Ovary (tissue), 3 donors: Measurements from ENCODE around the gene S100A5.

Source experiments
- POLR2A ChIP-seq: fragments of 450-650 bp; IDR thresholded peaks from one replicate; pipeline ENCODE4 v1.6.1; 2017; ENCODE audit warnings: antibody characterized with exemption, mild to moderate bottlenecking, moderate library complexity
- TF ChIP-seq, protein P1 (sequence below), 3 donors: fragments of 450-650 bp in 2 of 3; fragments of 200-600 bp in 1 of 3; IDR thresholded peaks; one replicate each; pipeline versions ENCODE4 v1.5.1 to v1.8.0; 2016 to 2022; ENCODE audit warnings: antibody characterized with exemption in 3 of 3, mild to moderate bottlenecking in 1 of 3
- donor health status: DM: no; HTN: no; CAD: no.

DNA sequence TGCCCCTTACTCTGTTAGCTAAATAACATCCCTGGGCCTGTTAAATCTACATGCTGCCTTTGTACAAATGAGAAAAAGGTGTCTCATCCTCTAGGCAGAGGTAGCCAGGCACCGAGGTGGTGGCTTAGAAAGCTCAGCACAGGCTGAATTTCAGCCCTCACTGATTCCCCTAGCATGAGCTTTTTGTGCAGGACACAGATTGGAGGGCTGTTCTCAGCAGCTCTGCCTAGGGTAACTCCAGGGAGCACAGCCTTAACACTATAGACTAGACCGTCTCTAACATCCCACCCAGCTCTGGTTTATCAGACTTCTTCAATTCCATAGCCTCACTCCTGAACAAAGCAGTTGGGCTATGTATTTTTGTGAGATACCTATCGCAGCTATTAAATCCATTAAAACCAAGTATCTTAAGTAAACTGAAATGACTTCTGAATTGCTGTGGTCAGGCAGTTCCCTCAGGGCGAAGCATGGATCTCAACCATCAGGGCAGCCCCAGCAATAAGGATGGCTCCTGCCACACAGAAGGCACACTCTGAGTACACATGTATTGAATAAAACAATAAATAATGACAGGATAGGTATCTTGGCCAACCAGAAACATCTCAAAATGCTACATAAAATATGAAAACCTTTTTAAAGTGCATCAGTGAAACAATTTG lies 19.8 kb downstream of the S100A5 start:
- TF ChIP-seq POLR2A, result no peak
- TF ChIP-seq, protein P1, sequence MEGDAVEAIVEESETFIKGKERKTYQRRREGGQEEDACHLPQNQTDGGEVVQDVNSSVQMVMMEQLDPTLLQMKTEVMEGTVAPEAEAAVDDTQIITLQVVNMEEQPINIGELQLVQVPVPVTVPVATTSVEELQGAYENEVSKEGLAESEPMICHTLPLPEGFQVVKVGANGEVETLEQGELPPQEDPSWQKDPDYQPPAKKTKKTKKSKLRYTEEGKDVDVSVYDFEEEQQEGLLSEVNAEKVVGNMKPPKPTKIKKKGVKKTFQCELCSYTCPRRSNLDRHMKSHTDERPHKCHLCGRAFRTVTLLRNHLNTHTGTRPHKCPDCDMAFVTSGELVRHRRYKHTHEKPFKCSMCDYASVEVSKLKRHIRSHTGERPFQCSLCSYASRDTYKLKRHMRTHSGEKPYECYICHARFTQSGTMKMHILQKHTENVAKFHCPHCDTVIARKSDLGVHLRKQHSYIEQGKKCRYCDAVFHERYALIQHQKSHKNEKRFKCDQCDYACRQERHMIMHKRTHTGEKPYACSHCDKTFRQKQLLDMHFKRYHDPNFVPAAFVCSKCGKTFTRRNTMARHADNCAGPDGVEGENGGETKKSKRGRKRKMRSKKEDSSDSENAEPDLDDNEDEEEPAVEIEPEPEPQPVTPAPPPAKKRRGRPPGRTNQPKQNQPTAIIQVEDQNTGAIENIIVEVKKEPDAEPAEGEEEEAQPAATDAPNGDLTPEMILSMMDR (IDR thresholded peaks at IDR 0.05), result no peak
